GM19043 (cell line): ENCODE measurements around the gene FOXO3.
"Not testable (repeated sequence)": the region's sequence is repeated elsewhere in the genome, so short reads cannot be mapped to it uniquely, and the experiment has no call there.

Experiments used
- ATAC-seq: cut with Tn5 transposase; IDR thresholded peaks from one replicate; pipeline ENCODE4 v1.9.1; 2021; ENCODE audit warnings: low read depth; ENCODE audit not compliant: unreplicated experiment

Gene FOXO3

DNA sequence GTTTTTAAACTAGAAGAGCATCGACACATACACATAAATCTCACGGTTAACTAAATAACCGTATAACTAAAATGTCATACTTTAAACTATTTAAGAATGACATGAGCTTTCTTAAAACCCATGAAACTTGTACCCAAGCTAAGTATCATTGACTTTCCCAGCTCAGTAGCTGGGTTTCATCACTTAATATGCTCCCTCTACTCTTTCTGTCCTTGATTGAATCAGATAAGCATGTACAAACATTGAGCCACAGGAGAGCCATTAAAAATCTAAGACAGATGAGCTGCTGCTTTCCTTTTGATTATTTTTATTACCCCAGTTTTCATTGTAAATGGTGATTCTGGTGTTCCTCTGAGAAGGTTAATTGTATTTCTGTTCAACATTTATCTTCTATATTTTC, 115.8 kb downstream of the FOXO3 start:
- no peak for ATAC-seq

DNA sequence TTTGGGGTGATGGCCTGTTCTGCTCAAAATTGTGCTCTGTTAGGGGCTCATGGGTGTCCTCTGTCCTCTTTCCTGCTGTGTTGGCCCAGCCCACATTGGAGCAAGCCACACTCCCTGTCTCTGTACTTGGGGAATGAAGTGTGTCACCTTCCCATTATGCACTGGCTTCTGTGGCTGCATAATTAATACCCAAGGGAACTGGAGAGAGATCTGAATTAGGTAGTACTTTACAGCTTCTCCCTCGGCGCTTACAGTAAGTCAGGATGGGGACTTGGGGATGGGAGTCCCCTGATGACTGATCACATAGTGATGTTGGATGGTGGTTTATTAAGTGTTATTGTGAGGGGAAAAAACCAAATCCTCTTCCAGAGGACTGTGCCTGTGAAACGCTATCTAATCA, 116.6 kb downstream of the FOXO3 start:
- no peak for ATAC-seq

DNA sequence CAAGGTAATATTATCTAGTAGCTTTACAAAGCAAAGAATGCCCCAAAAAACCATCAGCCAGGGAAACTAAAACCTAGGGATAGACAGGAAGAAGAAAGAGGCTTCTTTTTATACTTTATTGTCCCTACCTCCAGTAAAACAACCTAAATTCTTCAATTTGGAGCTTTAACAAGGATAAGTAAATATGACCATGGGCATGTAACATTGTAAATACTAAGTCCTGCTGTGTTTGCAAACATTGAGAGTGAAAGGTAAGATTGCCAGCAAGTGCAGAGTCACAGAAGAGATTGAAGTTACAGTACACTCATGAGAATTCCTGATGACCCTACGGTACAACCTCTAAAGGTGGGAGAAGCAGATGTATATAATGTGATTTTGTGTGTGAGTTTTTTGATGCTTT, 117.2 kb downstream of the FOXO3 start:
- no peak for ATAC-seq

DNA sequence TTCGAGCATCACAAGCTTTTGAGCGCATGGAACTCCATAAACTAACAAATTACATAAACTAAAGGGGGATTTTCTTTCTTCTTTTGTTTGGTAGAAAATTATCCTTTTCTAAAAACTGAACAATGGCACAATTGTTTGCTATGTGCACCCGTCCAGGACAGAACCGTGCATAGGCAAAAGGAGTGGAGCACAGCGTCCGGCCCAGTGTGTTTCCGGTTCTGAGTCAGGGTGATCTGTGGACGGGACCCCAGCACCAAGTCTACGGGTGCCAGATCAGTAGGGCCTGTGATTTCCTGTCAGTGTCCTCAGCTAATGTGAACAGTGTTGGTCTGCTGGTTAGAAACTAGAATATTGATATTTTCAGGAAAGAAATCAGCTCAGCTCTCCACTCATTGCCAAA, 119.6 kb downstream of the FOXO3 start:
- not testable (repeated sequence) for ATAC-seq

DNA sequence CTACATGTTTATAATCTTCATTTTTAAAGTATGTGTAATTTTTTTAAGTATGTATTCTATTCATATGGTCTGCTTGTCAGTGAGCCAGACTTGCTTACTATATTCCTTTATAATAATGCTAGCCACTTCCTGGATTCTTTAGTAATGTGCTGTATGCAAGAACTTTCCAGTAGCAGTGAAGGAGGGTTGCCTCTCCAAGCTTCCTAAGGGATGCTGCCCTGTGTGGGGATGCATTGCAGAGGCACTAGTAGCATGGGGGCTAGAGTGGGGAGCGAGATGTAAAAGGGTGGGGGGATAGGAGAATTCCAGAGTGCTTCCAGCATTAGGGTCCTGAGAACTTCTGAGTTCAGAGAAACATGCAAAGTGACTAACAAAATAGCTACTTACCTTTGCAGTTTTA, 121.0 kb downstream of the FOXO3 start:
- not testable (repeated sequence) for ATAC-seq

DNA sequence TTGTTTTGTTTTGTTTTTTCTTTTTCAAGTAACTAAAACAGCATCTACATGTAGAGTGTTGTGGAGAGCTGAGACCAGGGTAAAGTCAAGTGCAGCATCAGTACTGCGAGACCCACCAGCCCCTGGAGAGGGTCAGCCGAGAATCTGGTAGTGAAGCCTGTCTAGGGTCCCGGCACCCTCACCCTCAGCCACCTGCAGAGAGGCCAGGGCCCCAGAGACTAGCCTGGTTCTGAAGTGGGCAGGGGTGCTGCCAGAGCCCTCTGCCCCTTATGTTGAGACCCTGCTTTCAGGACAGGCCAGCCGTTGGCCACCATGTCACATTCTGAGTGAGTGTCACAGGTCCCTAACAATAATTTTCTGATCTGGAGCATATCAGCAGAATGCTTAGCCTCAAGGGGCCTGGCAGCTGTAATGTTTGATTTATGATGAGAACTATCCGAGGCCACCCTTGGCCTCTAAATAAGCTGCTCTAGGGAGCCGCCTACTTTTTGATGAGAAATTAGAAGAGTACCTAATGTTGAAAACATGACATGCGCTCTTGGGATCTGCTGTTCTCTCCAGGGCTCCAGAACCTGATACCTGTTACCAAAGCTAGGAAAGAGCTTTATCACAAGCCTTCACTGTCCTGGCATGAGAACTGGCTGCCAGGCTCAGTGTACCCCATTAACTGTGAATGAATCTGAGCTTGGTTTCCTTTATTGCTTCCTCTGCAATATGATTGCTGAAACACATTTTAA, 121.8 kb downstream of the FOXO3 start:
- ATAC-seq, result not testable (repeated sequence)

DNA sequence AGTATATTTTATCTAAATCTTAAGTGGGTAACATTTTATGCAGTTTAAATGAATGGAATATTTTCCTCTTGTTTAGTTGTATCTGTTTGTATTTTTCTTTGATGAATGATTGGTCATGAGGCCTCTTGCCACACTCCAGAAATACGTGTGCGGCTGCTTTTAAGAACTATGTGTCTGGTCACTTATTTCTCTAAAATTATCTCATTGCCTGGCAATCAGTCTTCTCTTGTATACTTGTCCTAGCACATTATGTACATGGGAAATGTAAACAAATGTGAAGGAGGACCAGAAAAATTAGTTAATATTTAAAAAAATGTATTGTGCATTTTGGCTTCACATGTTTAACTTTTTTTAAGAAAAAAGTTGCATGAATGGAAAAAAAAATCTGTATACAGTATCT, 123.3 kb downstream of the FOXO3 start:
- ATAC-seq, result not testable (repeated sequence)

DNA sequence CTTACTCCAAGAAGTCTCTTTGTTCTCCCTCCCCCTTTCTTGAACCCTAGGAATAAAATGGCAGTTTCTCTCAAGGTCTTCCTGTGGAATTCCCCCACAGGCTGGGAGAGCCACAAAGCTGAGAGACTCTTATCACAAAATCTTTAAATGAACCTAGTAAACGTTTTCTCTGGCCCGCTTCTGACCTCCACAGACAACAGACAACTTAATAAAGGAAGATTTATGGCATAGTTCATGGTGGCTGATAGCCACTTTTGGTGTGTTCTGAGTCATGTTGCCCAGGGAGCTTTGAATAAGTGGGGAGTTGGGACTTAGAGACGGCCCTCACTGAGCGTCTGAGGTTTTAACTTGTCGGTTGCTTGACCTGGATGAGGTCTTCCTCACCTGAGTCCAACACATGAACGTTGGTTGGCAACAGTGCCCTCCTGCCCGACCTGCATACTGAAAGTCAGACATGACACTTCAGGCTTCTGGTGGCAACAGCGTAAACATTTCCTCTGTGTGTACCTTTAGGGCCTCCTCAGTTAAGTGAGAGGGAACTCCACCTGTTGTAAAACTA, 124.1 kb downstream of the FOXO3 start:
- no peak for ATAC-seq

DNA sequence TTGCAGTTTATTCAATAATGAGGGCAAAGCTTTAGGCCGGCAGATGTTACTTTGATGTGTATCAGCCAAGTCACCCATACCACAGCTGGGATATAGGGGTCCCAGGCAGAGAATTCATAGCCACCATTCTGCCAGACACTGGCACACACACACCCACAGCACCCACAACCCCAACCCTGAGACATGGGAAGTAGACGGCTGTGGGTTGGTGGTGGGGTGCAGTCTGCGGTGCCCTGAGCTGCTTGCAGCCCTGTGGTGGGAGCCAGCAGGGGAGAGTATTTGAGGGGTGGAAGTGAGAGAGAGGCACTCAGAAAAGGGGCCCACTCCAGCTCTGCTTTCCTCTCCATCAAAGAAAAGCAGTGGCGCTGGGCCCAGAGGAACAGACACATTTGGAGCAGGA, 125.3 kb downstream of the FOXO3 start:
- no peak for ATAC-seq

DNA sequence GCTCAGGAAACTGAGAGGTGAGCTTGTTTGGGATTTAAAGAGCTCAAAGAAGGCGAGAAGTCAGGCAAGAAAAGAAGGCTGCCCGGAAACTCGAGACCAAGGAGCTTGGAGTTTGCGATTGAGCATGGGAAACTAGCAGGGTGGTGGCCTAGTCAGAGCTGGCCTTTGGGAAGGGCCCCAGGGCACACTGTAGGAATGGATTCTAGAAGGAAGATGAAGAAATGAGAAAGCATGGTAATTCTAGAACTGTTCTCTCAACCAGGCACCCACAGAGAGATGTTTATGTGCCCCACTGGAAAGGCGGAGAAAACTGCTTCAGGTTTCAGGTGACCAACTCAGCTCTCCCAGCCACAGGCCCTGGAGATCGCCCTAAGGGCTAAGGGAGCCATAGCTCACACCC, 126.2 kb downstream of the FOXO3 start:
- no peak for ATAC-seq

DNA sequence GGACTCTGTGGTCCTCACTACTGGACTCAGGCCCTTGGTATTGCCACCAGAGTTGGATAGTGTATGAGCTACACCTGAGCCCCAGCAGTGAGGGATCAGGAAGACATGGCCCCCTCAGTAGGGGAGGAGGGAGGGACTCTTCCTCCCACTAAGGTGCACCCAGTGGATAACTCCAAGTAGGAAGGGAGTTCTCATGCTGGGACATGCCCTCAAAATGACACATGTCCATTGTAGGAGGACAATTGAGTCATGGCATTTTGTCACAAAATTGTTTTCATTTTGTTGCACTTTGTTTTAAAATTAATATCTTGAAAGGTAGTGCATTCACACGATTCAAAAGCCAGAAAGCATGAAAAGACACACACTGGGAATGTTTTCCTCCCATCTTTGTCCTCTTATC, 127.2 kb downstream of the FOXO3 start:
- ATAC-seq, result no peak

DNA sequence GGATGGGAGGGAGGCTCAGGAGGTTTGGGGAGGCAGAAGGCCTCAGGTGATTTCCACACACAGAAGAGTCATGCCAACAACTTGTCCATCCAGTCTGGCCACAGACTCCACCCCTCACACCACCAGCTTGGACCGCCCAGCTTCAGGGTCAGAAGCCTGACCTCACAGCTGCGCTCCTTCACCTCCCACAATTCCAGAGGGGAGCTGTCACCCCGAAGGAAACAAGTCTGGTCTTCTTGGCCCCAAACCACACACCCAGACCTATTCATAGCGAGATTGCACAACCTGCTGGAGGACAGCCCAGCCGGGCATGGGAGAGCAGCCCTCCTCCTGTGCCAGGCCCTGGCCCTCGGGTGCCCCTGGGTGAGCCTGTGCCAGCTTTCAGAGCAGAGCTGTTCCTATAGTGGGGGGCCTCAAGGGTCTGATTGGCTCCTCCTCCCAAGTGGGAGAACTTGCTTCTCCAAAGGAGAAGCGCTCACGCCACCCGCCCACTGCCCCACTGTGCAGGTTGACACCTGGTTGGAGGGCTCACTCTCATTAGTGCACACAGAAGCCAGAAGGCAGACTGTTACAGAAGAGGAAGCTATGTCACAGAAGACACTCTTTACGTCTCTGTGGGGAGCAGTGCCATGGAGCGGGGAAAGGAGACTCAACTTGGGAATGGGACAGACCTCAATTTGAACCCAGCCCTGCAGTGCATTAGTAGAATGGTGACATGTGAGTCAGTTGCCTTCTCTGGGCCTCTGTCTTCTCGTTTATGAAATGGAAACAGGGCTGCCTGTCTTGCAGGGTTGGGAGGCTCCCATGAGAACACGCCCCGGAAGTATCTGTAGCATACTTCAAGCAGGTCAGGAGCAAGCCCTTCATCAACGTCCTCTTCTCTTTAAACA, 128.8 kb downstream of the FOXO3 start:
- no peak for ATAC-seq

DNA sequence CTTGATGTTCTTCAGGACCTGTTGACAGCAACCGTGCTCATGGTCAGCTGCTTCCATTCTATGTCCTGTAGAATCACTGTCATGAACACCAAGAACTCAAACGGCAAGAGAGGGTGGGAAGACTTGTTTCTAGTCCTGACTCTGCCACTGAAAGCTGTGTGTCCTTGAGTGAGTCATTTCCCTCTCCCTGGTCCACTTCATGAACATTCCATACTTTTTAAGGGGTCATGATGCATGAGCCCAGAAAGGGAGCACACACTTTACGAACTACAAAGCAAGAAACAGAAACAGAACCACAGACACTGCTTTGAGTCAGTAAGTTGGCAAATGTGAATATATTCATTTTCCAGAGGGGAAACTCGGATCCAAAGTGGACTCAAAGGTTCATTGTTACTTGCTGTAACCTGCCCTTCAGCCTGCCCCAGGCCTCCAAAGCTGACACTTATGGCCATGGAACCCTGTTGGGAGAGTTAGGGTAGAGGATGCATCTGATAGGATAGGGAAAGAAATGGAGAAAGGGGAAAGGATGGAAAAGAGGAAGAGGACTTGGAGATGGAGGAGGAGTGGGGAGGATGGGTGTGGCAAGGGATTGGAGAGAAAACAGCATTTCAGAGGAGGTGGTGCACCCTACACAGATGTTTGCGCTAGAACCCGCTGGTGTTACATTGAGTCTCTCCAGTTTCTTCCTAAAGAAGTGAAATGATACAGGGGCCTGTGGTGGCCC, 129.8 kb downstream of the FOXO3 start:
- no peak for ATAC-seq

DNA sequence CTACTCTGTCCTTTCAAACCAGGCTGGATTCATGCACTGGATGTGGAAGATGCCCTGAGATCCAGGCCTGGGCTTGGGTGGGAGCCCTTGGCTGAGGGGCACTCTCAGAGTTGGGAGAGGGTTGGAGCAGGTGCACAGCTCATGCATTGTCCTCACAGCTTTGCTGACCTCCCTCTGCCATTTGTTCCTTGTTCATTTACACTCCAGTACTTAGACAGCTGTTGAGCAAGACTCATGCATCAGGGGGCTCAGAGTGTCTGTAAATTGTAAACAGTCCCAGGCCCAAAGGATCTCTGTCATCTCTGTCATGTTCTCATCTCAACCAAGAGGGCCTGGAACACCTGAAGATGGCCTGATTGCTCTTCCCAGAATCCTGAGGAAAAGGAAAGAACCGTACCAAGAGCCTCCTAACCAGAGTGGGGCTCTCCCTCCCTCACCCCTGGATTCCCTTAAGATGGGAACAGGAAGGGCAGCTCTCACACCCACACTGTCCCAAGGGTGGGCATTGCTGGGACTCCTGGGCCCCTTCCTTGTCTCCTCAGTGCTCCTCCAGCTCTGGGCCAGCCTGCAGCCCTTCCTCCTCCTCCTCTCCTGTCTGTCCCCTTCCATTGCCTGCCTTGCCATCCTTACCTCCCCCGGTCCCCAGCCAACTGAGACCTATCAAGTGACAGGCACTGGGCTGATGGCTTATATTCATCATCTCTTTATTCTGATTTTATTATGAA, 132.9 kb downstream of the FOXO3 start:
- no peak for ATAC-seq

DNA sequence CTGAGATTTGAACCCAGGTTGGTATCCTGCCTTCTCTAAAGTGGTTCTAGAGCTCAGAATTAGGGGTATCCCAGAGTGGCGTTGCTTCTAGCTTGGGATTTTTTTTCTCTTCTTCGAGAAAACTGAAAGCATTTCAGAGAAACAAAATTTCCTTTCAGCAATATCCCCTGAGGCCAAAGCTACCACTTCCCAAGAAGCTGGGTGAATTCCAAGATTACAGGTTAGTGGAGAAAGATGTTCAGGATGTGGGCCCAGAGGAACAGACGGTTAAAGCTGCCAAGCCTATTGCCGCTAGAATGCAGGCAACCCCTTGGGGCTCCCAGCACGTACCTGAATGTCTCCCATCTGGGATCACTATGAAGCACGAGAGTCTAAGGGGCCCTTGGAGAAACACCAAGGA, 134.1 kb downstream of the FOXO3 start:
- ATAC-seq, result no peak

DNA sequence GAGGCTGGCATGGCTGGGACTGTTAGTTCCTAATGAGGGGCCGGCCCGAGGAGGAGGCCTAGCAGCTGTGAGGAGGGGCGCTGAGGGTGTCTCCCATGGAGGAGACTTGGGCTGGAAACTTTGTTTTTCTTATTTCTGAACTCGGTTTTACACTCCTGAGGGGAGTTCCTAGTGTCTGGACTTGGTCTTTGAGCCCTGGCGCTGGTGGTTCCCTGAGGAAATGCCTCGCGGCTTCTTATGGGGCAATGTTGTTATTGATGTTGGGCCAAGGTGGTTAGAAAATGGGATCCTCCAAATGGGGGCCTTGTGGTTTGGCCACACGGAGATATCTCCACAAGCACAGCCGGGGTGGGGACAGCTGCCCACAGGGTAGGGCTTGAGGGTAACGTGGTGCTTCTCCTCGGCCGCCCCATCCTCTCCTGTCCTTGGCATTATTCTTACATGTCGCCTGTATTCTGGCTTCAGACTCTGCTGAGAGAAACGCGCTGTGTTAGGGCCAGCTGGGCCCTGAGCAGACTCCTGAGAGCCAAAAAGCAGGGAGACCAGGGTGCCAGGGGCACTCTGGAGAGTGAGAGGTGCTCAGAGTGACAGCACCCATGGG, 136.9 kb downstream of the FOXO3 start:
- no peak for ATAC-seq

DNA sequence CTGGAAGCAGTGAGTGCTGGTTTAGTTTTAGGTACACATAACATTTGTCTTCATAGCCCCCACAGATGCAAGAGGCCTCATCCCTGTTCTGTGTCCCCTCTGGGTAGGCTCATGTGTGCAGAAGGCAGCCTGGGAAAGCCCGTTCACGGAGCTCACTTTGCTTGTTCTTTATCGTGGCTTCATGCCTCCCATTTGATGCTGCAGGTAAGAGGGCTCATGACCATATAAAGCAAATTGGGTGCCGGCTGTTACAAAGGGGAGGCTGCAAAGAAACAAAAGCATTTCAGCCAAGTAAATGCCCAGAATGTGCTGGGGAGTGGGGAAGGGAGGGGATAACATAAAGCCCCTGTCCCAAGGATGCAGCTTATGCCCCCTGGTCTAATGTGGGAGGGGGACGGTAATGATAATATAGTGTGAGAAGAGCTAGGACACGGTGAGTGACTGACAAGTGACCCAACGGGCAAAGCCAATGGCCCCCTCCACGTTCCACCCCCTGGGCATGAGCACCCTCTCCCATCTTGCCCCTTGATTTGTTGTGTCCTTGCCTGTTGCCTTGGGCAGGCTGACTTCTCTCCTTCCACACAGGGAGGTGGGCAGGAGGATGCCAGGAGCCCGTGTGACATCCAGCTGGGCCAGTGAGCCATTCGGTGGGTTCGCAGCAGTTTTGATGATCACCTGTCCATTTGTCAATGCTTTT, 138.0 kb downstream of the FOXO3 start:
- ATAC-seq, result no peak

DNA sequence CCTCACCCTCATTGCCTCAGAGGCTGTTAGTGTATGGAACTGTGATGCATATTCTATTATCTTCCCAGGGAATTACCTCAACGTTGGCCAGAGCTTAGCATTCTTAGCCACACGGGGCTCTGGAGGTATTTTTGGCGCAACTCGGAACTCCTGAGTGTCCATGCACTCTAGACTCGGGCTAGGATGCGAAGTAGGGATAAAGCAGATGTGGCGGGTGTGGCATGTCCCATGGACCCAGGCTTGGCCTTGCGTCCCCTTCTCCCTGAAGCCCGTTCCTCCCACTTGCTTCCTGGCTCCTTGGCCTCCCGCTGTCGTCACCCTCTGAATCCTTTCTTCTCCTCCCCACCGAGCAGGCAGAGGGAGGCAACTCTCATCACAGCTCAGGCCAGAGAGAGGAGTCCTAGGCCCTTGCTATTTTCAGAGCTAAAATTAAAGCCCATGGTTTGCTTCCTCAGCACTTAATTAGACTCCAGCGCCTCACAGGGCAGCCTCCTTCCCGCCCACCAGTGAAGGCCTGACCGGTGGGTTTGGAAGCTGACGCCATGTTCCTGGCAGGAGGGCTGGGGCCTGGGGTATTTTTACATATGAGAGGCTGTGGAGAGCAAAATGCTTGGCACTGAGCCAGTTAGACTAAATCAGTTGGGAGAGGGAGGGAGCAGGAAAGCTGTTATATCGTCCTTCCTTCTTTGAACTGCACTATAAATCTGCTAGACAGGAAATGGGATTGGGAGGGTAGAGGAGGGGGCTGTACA, 138.7 kb downstream of the FOXO3 start:
- ATAC-seq, result no peak
